Cardiac fibroblast (primary cell): Measurements from ENCODE around the gene C3orf70.

ENCODE experiments used
- DNase-seq, 2 donors: peaks; one replicate each; pipeline versions ENCODE4 v3.0.0 to v3.0.0-alpha.2; 2010; ENCODE audit warnings: low read depth in 2 of 2
- H3K4me3 ChIP-seq, 2 donors: replicated peaks in 1 of 2; 1 replicate in 1 of 2; 2 replicates in 1 of 2; pipeline ENCODE4 v1.5.1; 2011; ENCODE audit warnings: low read depth in 2 of 2, low read length in 2 of 2, mild to moderate bottlenecking in 2 of 2, moderate library complexity in 1 of 2
- TF ChIP-seq, protein P1 (sequence below): IDR thresholded peaks from one replicate; pipeline ENCODE4 v1.5.1; 2011; ENCODE audit warnings: low read depth, mild to moderate bottlenecking, low read length, inconsistent platforms

C3orf70 gene

GRCh38 chr3:185151964-185152409 lies 873 bp downstream of the C3orf70 start:
- TF ChIP-seq, protein P1, sequence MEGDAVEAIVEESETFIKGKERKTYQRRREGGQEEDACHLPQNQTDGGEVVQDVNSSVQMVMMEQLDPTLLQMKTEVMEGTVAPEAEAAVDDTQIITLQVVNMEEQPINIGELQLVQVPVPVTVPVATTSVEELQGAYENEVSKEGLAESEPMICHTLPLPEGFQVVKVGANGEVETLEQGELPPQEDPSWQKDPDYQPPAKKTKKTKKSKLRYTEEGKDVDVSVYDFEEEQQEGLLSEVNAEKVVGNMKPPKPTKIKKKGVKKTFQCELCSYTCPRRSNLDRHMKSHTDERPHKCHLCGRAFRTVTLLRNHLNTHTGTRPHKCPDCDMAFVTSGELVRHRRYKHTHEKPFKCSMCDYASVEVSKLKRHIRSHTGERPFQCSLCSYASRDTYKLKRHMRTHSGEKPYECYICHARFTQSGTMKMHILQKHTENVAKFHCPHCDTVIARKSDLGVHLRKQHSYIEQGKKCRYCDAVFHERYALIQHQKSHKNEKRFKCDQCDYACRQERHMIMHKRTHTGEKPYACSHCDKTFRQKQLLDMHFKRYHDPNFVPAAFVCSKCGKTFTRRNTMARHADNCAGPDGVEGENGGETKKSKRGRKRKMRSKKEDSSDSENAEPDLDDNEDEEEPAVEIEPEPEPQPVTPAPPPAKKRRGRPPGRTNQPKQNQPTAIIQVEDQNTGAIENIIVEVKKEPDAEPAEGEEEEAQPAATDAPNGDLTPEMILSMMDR, result no peak
- peak in 1 of 2 donors; percentile 11 for DNase-seq
- H3K4me3 ChIP-seq, result peak overlapping the region; percentile 21 to 48

DNA sequence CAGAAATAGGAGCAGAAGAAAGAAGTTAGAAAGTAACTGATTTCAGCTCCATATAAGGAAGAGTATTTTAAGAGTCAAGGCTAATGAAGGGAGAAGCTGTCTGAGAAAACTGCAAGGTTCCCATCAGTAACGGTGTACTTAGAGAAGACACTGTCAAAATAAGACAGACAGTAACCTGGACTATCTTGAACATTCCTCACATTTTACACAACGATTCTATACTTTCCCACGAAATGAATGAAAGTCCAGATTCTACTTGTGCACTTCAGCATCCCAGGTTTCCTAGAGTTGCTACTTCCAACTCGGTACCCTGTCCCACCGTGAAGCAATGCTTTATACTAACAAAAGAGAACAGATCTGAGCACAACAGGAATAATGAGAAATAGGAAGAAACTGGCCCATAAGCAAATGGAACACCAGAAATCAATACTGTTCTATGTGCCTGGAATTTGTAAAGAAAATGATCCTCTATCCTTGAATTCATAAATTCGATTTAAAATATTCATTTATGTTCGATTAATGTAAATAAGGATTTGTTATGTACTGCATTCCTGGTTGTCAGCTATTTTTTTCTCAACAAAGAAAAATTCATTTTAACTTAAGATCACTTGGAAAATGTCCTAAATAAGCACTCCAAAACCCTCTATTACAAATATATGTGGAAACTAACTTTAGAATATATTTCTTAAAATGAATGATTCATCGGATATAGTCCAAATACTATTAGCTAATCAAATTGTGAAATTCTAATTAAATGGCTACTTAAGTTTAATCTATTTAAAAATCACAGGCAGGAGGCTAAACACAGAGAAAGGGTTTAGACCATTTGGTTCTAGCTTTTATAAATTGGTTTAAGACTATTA lies 1.5 kb downstream of the C3orf70 start:
- peak in 1 of 2 donors; percentile 32 for DNase-seq
- TF ChIP-seq, protein P1, result no peak

GRCh38 chr3:185150561-185150960 lies 2.3 kb downstream of the C3orf70 start:
- no peak overlapping the region for H3K4me3 ChIP-seq
- TF ChIP-seq, protein P1, result no peak
- no peak for DNase-seq

More for the DNA sequence above, 1.5 kb downstream of the C3orf70 start:
- H3K4me3 ChIP-seq, result no peak overlapping the region

DNA sequence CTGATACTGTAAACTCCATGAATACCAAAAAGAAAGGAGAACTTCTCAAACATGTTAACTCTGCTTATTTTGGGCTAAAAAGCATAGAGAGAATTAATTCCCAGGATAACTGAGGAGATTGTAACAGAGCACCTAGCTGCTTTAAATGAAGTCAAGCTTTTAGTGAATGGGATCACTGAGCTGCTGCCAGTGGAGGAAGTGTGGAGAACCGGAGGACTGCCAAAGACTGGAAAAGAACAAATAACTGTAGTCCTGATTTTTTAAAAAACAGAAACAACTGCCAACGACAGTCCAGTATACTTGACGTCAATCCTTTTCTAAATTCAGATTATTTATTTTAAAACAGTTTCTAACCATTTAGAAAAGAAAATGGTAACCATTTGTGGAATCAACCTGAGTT lies 3.3 kb downstream of the C3orf70 start:
- TF ChIP-seq, protein P1, result no peak
- no peak overlapping the region for H3K4me3 ChIP-seq
- no peak for DNase-seq

DNA sequence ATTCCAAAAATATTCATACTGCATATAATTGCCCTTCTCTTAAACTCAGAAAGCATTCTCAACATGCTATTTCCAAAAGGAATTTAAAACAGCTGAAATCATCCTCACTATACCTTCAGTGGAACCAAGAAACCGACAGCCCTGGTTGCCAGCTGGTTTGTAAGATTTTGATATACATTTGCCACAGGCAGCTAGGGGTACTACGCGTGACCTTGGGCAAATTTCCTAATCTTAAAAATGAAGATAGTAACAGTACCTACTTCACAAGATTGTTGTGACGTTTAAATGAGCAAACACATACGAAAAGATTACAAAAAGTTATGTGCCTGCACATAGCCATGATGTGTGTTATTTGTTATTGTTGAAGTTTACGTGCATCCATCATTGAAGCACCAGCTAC lies 7.3 kb downstream of the C3orf70 start:
- no peak overlapping the region for H3K4me3 ChIP-seq
- TF ChIP-seq, protein P1, result no peak
- DNase-seq, result no peak

DNA sequence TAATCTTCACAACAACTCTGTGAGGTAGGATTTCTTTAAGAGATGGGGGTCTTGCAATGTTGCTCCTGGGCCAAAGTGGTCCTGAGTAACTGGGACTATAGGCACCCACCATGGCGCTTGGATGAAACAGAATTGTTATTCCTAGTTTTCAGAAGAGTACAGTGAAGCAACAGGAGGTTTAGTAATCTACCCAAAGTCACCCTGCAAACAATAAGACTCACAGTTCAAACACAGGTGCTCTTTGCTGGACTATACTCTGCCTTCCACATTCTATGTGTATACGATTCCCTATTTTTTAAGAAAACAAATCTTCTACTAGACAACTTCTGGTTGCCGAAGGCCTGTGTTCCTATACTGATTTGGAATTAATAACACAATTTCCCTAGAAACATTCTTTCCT lies 8.1 kb downstream of the C3orf70 start:
- TF ChIP-seq, protein P1, result no peak
- H3K4me3 ChIP-seq, result no peak overlapping the region
- DNase-seq, result no peak
